Measurements from ENCODE around the gene PIK3R5.

GRCh38 chr17:8941520-8941919, 24.0 kb downstream of the PIK3R5 start:
- TF ChIP-seq, protein P1, sequence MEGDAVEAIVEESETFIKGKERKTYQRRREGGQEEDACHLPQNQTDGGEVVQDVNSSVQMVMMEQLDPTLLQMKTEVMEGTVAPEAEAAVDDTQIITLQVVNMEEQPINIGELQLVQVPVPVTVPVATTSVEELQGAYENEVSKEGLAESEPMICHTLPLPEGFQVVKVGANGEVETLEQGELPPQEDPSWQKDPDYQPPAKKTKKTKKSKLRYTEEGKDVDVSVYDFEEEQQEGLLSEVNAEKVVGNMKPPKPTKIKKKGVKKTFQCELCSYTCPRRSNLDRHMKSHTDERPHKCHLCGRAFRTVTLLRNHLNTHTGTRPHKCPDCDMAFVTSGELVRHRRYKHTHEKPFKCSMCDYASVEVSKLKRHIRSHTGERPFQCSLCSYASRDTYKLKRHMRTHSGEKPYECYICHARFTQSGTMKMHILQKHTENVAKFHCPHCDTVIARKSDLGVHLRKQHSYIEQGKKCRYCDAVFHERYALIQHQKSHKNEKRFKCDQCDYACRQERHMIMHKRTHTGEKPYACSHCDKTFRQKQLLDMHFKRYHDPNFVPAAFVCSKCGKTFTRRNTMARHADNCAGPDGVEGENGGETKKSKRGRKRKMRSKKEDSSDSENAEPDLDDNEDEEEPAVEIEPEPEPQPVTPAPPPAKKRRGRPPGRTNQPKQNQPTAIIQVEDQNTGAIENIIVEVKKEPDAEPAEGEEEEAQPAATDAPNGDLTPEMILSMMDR (conservative IDR thresholded peaks at IDR 0.05 in 1 of 2, IDR thresholded peaks at IDR 0.05 in 1 of 2; ENCODE audit: extremely low read depth in 1 of 2, insufficient read depth in 1 of 2, low read depth in 1 of 2, low read length in 2 of 2) = no peak
- no peak for TF ChIP-seq EZH2 (IDR thresholded peaks at IDR 0.05; ENCODE audit: borderline replicate concordance, low read length)

Data from mammary epithelial cell (primary cell).